ENCODE measurements around the gene CBLL1.

GRCh38 chr7:107792364-107792763 is 48.4 kb downstream of the CBLL1 start:
- TF ChIP-seq, protein P1, sequence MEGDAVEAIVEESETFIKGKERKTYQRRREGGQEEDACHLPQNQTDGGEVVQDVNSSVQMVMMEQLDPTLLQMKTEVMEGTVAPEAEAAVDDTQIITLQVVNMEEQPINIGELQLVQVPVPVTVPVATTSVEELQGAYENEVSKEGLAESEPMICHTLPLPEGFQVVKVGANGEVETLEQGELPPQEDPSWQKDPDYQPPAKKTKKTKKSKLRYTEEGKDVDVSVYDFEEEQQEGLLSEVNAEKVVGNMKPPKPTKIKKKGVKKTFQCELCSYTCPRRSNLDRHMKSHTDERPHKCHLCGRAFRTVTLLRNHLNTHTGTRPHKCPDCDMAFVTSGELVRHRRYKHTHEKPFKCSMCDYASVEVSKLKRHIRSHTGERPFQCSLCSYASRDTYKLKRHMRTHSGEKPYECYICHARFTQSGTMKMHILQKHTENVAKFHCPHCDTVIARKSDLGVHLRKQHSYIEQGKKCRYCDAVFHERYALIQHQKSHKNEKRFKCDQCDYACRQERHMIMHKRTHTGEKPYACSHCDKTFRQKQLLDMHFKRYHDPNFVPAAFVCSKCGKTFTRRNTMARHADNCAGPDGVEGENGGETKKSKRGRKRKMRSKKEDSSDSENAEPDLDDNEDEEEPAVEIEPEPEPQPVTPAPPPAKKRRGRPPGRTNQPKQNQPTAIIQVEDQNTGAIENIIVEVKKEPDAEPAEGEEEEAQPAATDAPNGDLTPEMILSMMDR (IDR thresholded peaks at IDR 0.05), result no peak
- TF ChIP-seq POLR2A (IDR thresholded peaks at IDR 0.05), result no peak
